ENCODE measurements around the gene DLD.

GRCh38 chr7:107936312-107936711 lies 45.3 kb downstream of the DLD start:
- TF ChIP-seq CTCF (conservative IDR thresholded peaks at IDR 0.05): no peak
- no peak for TF ChIP-seq ZFX (IDR thresholded peaks at IDR 0.05)
